HEK293 (cell line): ENCODE results near the gene NDST1.

Experiments used
- BCL11A ChIP-seq: fragments of 450-650 bp; formaldehyde crosslinking; IDR thresholded peaks from 2 replicates; pipeline ENCODE4 v1.5.1; 2016; ENCODE audit warnings: low read depth, missing biosample characterization, missing genetic modification characterization
- KLF1 ChIP-seq: fragments of 450-650 bp; formaldehyde crosslinking; IDR thresholded peaks from 2 replicates; pipeline ENCODE4 v1.5.1; 2016; ENCODE audit warnings: missing biosample characterization, missing genetic modification characterization
- OVOL3 ChIP-seq: fragments of 450-650 bp; formaldehyde crosslinking; IDR thresholded peaks from 2 replicates; pipeline ENCODE4 v1.5.1; 2016; ENCODE audit warnings: missing biosample characterization, missing genetic modification characterization
- RBAK ChIP-seq: fragments of 450-650 bp; formaldehyde crosslinking; IDR thresholded peaks from 2 replicates; pipeline ENCODE4 v1.5.1; 2016; ENCODE audit warnings: missing biosample characterization, missing genetic modification characterization
- SCRT1 ChIP-seq: fragments of 450-650 bp; formaldehyde crosslinking; IDR thresholded peaks from 2 replicates; pipeline ENCODE4 v1.5.1; 2016; ENCODE audit warnings: missing biosample characterization, missing genetic modification characterization, borderline replicate concordance
- SP3 ChIP-seq: fragments of 450-650 bp; formaldehyde crosslinking; IDR thresholded peaks from 2 replicates; pipeline ENCODE4 v1.5.1; 2016; ENCODE audit warnings: missing biosample characterization, missing genetic modification characterization
- SP7 ChIP-seq: fragments of 450-650 bp; formaldehyde crosslinking; IDR thresholded peaks from 2 replicates; pipeline ENCODE4 v1.5.1; 2016; ENCODE audit warnings: missing biosample characterization, missing genetic modification characterization
- ZEB2 ChIP-seq: fragments of 450-650 bp; formaldehyde crosslinking; IDR thresholded peaks from 2 replicates; pipeline ENCODE4 v1.5.1; 2016; ENCODE audit warnings: missing biosample characterization, missing genetic modification characterization
- ZFHX2 ChIP-seq: fragments of 450-650 bp; formaldehyde crosslinking; conservative IDR thresholded peaks from 2 replicates; pipeline ENCODE4 v1.5.1; 2016; ENCODE audit warnings: missing biosample characterization, missing genetic modification characterization
- ZFP3 ChIP-seq: fragments of 450-650 bp; formaldehyde crosslinking; IDR thresholded peaks from 2 replicates; pipeline ENCODE4 v1.5.1; 2016; ENCODE audit warnings: low read depth, missing biosample characterization, missing genetic modification characterization
- ZIC2 ChIP-seq: fragments of 450-650 bp; formaldehyde crosslinking; IDR thresholded peaks from 2 replicates; pipeline ENCODE4 v1.5.1; 2016; ENCODE audit warnings: missing biosample characterization, missing genetic modification characterization
- ZNF132 ChIP-seq: fragments of 450-650 bp; formaldehyde crosslinking; IDR thresholded peaks from 2 replicates; pipeline ENCODE4 v1.5.1; 2017; ENCODE audit warnings: missing biosample characterization, missing genetic modification characterization, borderline replicate concordance
- ZNF19 ChIP-seq: fragments of 450-650 bp; formaldehyde crosslinking; IDR thresholded peaks from 2 replicates; pipeline ENCODE4; 2016; ENCODE audit warnings: missing biosample characterization, missing genetic modification characterization, low read depth
- ZNF24 ChIP-seq: fragments of 450-650 bp; formaldehyde crosslinking; IDR thresholded peaks from 2 replicates; pipeline ENCODE4 v1.5.1; 2016; ENCODE audit warnings: missing biosample characterization, missing genetic modification characterization
- ZNF341 ChIP-seq: fragments of 450-650 bp; formaldehyde crosslinking; IDR thresholded peaks from 2 replicates; pipeline ENCODE4; 2016; ENCODE audit warnings: low read depth, missing biosample characterization, missing genetic modification characterization
- ZNF350 ChIP-seq: fragments of 450-650 bp; formaldehyde crosslinking; IDR thresholded peaks from 2 replicates; pipeline ENCODE4 v1.5.0; 2017; ENCODE audit warnings: missing biosample characterization, mild to moderate bottlenecking, missing genetic modification characterization
- ZNF366 ChIP-seq: fragments of 450-650 bp; formaldehyde crosslinking; conservative IDR thresholded peaks from 2 replicates; pipeline ENCODE4 v1.5.1; 2016; ENCODE audit warnings: missing biosample characterization, missing genetic modification characterization
- ZNF521 ChIP-seq: fragments of 450-650 bp; formaldehyde crosslinking; IDR thresholded peaks from 2 replicates; pipeline ENCODE4 v1.5.1; 2017; ENCODE audit warnings: missing biosample characterization, mild to moderate bottlenecking, missing genetic modification characterization
- ZNF530 ChIP-seq: fragments of 450-650 bp; formaldehyde crosslinking; IDR thresholded peaks from 2 replicates; pipeline ENCODE4 v1.5.1; 2016; ENCODE audit warnings: low read depth, missing biosample characterization, missing genetic modification characterization
- ZNF596 ChIP-seq: fragments of 450-650 bp; IDR thresholded peaks from 2 replicates; pipeline ENCODE4 v1.5.0; 2018; ENCODE audit warnings: missing biosample characterization, mild to moderate bottlenecking, missing genetic modification characterization, moderate library complexity
- ZNF610 ChIP-seq: fragments of 450-650 bp; formaldehyde crosslinking; IDR thresholded peaks from 2 replicates; pipeline ENCODE4 v1.5.1; 2016; ENCODE audit warnings: missing biosample characterization, missing genetic modification characterization, borderline replicate concordance
- ZNF654 ChIP-seq: fragments of 450-650 bp; formaldehyde crosslinking; IDR thresholded peaks from 2 replicates; pipeline ENCODE4 v1.5.1; 2016; ENCODE audit warnings: low read depth, missing biosample characterization, missing genetic modification characterization
- ZNF660 ChIP-seq: fragments of 450-650 bp; IDR thresholded peaks from 2 replicates; pipeline ENCODE4 v1.5.1; 2018; ENCODE audit warnings: missing biosample characterization, mild to moderate bottlenecking, missing genetic modification characterization
- ZNF701 ChIP-seq: fragments of 450-650 bp; formaldehyde crosslinking; IDR thresholded peaks from 2 replicates; pipeline ENCODE4 v1.5.1; 2016; ENCODE audit warnings: missing biosample characterization, missing genetic modification characterization
- ZNF792 ChIP-seq: fragments of 450-650 bp; formaldehyde crosslinking; IDR thresholded peaks from 2 replicates; pipeline ENCODE4 v1.5.1; 2016; ENCODE audit warnings: missing biosample characterization, missing genetic modification characterization
- ZNF830 ChIP-seq: fragments of 450-650 bp; IDR thresholded peaks from 2 replicates; pipeline ENCODE4 v1.5.0; 2018; ENCODE audit warnings: missing biosample characterization, missing genetic modification characterization, low read depth, mild to moderate bottlenecking, moderate library complexity
- ZNF843 ChIP-seq: fragments of 450-650 bp; formaldehyde crosslinking; IDR thresholded peaks from 2 replicates; pipeline ENCODE4 v1.5.1; 2016; ENCODE audit warnings: missing biosample characterization, missing genetic modification characterization
- TF ChIP-seq, protein P1 (sequence below): fragments of 450-650 bp; formaldehyde crosslinking; IDR thresholded peaks from 2 replicates; pipeline ENCODE4 v1.5.1; 2016; ENCODE audit warnings: missing biosample characterization, missing genetic modification characterization
- TF ChIP-seq, protein P2 (sequence below): fragments of 450-650 bp; formaldehyde crosslinking; IDR thresholded peaks from 2 replicates; pipeline ENCODE4 v1.5.1; 2017; ENCODE audit warnings: missing biosample characterization, missing genetic modification characterization
- TF ChIP-seq, protein P3 (sequence below): fragments of 450-650 bp; formaldehyde crosslinking; IDR thresholded peaks from 2 replicates; pipeline ENCODE4 v1.5.1; 2016; ENCODE audit warnings: missing biosample characterization, missing genetic modification characterization, borderline replicate concordance
- TF ChIP-seq, protein P4 (sequence below): fragments of 450-650 bp; formaldehyde crosslinking; IDR thresholded peaks from 2 replicates; pipeline ENCODE4 v1.5.1; 2017; ENCODE audit warnings: missing biosample characterization, mild to moderate bottlenecking, missing genetic modification characterization, moderate library complexity
- TF ChIP-seq, protein P5 (sequence below): fragments of 450-650 bp; formaldehyde crosslinking; IDR thresholded peaks from 2 replicates; pipeline ENCODE4 v1.5.1; 2016; ENCODE audit warnings: missing biosample characterization, missing genetic modification characterization

Gene NDST1

DNA sequence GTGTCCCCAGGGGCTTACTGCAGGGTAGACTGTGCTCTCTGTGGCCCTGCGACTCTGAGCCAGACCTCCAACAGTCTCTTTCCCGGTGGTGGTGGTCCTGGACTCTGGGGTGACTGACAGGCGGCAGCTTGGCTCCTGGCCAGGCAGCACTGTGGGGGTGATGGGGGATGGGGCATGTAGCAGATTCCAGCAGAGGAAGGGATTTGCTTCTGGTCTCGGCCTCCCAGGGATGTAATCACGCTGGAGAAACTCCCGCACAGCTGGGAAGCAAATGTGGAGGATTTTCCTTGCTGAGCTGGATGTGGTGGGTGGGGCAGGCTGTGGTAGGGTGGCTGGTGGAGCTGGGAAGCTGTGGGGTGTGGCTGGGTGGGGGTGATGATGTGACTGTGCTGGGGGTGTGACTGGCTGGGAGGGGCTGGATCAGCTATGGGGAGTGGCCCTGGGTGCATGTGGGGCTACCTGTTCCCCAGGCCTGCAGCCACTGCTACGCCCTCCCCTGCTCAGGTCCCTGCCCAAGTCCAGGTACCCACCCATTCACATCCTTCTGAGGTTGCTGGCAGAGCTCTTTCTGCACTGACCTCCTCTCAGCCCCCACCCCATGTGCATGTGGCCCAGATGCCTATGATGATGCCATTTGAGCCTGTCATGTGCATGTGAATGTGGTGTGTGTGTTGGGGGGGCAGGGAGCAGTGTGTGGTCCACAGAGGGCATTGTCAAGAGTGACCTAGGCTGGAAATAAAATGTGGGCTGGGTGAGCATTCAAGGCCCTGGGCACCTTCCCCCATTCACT, 3.8 kb downstream of the NDST1 start (continued):
- TF ChIP-seq OVOL3 (tag by site-specific recombination) (no peak), ZNF830 (tag by site-specific recombination) (no peak), ZNF654 (no peak), ZNF843 (tag by site-specific recombination) (no peak), ZNF660 (no peak; the same call in 1 of the 2 replicates), ZNF341 (tag by site-specific recombination) (0 out of 2 replicates have a peak, but pooled peaks have one; percentile 7), ZNF132 (tag by site-specific recombination) (no peak), RBAK (tag by site-specific recombination) (no peak), ZNF521 (tag by site-specific recombination) (no peak), SP3 (tag by site-specific recombination) (0 out of 2 replicates have a peak, but pooled peaks have one; percentile 28), ZIC2 (tag by site-specific recombination) (peak; percentile 100), ZEB2 (no peak; the same call in 1 of the 2 replicates), ZNF350 (no peak), ZNF701 (tag by site-specific recombination) (no peak), ZNF24 (tag by site-specific recombination) (no peak), ZFHX2 (tag by site-specific recombination) (peak; percentile 79), ZNF792 (tag by site-specific recombination) (no peak), ZNF530 (tag by site-specific recombination) (no peak), ZNF366 (no peak), SCRT1 (tag by site-specific recombination) (no peak), KLF1 (tag by site-specific recombination) (peak; percentile 100), BCL11A (tag by site-specific recombination) (no peak), ZFP3 (no peak), ZNF610 (tag by site-specific recombination) (no peak), SP7 (tag by site-specific recombination) (peak; percentile 23; the same call in 1 of the 2 replicates), ZNF19 (tag by site-specific recombination) (no peak), ZNF596 (tag by site-specific recombination) (no peak)
- TF ChIP-seq, protein P1, sequence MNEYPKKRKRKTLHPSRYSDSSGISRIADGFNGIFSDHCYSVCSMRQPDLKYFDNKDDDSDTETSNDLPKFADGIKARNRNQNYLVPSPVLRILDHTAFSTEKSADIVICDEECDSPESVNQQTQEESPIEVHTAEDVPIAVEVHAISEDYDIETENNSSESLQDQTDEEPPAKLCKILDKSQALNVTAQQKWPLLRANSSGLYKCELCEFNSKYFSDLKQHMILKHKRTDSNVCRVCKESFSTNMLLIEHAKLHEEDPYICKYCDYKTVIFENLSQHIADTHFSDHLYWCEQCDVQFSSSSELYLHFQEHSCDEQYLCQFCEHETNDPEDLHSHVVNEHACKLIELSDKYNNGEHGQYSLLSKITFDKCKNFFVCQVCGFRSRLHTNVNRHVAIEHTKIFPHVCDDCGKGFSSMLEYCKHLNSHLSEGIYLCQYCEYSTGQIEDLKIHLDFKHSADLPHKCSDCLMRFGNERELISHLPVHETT (tag by site-specific recombination) = no peak
- TF ChIP-seq, protein P2, sequence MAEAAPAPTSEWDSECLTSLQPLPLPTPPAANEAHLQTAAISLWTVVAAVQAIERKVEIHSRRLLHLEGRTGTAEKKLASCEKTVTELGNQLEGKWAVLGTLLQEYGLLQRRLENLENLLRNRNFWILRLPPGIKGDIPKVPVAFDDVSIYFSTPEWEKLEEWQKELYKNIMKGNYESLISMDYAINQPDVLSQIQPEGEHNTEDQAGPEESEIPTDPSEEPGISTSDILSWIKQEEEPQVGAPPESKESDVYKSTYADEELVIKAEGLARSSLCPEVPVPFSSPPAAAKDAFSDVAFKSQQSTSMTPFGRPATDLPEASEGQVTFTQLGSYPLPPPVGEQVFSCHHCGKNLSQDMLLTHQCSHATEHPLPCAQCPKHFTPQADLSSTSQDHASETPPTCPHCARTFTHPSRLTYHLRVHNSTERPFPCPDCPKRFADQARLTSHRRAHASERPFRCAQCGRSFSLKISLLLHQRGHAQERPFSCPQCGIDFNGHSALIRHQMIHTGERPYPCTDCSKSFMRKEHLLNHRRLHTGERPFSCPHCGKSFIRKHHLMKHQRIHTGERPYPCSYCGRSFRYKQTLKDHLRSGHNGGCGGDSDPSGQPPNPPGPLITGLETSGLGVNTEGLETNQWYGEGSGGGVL (tag by site-specific recombination) = peak; percentile 30
- TF ChIP-seq, protein P3, sequence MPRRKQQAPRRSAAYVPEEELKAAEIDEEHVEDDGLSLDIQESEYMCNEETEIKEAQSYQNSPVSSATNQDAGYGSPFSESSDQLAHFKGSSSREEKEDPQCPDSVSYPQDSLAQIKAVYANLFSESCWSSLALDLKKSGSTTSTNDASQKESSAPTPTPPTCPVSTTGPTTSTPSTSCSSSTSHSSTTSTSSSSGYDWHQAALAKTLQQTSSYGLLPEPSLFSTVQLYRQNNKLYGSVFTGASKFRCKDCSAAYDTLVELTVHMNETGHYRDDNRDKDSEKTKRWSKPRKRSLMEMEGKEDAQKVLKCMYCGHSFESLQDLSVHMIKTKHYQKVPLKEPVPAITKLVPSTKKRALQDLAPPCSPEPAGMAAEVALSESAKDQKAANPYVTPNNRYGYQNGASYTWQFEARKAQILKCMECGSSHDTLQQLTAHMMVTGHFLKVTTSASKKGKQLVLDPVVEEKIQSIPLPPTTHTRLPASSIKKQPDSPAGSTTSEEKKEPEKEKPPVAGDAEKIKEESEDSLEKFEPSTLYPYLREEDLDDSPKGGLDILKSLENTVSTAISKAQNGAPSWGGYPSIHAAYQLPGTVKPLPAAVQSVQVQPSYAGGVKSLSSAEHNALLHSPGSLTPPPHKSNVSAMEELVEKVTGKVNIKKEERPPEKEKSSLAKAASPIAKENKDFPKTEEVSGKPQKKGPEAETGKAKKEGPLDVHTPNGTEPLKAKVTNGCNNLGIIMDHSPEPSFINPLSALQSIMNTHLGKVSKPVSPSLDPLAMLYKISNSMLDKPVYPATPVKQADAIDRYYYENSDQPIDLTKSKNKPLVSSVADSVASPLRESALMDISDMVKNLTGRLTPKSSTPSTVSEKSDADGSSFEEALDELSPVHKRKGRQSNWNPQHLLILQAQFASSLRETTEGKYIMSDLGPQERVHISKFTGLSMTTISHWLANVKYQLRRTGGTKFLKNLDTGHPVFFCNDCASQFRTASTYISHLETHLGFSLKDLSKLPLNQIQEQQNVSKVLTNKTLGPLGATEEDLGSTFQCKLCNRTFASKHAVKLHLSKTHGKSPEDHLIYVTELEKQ (tag by site-specific recombination) = no peak
- TF ChIP-seq, protein P4, sequence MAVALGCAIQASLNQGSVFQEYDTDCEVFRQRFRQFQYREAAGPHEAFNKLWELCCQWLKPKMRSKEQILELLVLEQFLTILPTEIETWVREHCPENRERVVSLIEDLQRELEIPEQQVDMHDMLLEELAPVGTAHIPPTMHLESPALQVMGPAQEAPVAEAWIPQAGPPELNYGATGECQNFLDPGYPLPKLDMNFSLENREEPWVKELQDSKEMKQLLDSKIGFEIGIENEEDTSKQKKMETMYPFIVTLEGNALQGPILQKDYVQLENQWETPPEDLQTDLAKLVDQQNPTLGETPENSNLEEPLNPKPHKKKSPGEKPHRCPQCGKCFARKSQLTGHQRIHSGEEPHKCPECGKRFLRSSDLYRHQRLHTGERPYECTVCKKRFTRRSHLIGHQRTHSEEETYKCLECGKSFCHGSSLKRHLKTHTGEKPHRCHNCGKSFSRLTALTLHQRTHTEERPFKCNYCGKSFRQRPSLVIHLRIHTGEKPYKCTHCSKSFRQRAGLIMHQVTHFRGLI (tag by site-specific recombination) = no peak
- TF ChIP-seq, protein P5, sequence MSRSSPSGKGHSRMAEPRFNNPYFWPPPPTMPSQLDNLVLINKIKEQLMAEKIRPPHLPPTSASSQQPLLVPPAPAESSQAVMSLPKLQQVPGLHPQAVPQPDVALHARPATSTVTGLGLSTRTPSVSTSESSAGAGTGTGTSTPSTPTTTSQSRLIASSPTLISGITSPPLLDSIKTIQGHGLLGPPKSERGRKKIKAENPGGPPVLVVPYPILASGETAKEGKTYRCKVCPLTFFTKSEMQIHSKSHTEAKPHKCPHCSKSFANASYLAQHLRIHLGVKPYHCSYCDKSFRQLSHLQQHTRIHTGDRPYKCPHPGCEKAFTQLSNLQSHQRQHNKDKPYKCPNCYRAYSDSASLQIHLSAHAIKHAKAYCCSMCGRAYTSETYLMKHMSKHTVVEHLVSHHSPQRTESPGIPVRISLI (tag by site-specific recombination) = no peak
